Measurements from ENCODE around the gene MGAT4A.
A peak's percentile ranks its signal among the peaks of the same experiment; 100 is the strongest.

MGAT4A gene

GRCh38 chr2:98650998-98651397 is 79.9 kb downstream of the MGAT4A start:
- ATAC-seq: no peak

DNA sequence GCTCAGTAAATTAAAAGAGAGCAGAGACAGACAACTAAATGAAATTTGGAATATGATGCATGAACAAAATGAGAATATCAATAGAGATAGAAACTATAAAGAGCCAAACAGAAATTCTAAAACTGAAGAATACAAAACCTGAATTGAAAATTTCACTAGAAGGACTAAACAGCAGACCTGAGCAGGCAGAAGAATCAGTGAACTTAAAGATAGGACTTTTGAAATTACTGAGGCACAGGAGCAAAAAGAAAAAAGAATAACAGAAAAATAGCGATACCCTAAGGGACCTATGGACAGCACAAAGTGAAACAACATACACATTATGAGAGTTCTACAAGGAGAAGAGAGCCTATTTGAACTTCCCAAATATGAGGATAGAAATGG is 80.9 kb downstream of the MGAT4A start:
- no peak for ATAC-seq

- peak; percentile 94 to 95 for ATAC-seq
Observed at GRCh38 chr2:98649135-98649991, 81.6 kb downstream of the MGAT4A start.

DNA sequence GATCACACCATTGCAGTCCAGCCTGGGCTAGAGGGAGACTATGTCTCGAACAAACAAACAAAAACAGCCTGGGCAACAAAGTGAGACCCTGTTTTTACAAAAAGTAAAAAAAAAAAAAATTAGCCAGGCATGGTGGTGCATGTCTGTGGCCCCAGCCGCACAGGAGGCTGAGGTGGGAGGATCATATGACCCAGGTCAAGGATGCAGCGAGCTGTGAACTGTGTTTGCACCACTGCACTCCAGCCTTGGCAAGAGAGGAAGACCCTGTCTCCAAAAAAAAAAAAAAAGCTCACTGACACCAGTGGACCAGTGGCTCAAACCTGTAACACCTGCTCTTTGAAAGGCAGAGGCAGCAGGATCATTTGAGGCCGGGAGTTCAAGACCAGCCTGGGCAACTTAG is 82.5 kb downstream of the MGAT4A start:
- ATAC-seq: no peak

GRCh38 chr2:98647636-98648035 is 83.3 kb downstream of the MGAT4A start:
- ATAC-seq: no peak

DNA sequence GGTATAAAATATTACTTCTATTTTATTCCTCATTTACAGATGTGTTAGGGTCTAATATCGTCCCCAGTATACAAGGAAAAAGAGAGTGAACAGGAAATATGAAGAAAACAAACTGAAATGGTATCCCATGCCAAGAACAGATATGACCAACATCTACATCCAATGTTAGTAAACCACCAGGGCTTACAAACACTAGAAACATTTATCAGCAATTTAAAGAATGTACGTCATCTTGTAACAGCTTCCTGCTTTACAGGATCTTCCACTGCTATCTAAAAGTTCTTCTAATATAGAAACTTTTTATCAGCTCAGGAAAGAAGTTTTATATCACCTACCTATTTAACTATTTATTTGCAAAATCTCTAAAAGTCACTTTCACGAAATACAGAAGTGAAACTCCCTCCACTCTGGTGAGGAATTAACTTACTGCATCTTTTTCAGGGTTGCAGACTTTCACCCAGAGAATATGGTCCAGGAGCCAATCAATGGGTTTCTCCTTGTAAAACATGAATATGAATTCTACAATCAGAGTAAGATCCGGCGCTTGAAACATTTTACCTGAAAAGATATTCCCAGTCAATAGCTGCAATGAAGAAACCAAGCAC is 87.3 kb downstream of the MGAT4A start:
- no peak for ATAC-seq

DNA sequence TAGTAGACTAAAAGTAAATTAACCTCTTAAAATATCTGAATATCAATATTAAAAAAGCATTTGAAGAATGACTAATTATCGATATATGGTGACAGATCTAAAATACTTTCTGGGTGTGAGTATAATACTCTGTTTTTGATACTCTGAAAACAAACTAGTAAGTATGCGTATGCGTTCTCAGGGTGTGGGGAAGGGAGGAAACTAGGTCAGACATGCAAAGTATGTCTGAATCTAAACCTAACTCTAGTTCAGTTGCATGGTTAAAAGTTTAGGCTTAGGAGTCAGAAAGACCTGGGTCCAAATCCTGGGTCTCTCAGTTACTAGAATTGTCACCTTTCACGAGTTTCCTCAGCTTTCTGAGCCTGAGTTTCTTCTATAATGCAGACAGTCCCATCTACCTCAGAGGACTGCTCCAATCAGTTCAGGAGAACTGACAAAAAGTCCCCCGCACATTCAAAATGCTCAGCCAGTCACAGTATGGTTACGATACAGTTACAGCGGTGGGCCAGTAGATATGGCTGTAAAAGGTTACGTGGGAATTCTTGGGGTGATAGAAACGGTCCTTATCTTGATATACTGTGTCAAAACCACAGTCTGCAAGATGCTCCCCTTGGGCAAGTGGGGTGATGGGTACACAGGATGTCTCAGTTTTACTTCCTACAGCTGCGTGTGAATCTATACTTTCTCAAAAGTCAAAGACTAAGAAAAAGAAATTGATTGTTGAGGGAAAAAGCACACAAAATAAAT is 93.4 kb downstream of the MGAT4A start:
- peak; percentile 81 to 83 for ATAC-seq

GRCh38 chr2:98634406-98635092 is 96.4 kb downstream of the MGAT4A start:
- peak; percentile 36 to 55 for ATAC-seq

- no peak for ATAC-seq
Observed at GRCh38 chr2:98632351-98632750, 98.6 kb downstream of the MGAT4A start.

- no peak for ATAC-seq
Observed at GRCh38 chr2:98623657-98624056, 107.3 kb downstream of the MGAT4A start.

- no peak for ATAC-seq
Observed at GRCh38 chr2:98617149-98617548, 113.8 kb downstream of the MGAT4A start.

- ATAC-seq: no peak
Observed at GRCh38 chr2:98615481-98615880, 115.5 kb downstream of the MGAT4A start.

DNA sequence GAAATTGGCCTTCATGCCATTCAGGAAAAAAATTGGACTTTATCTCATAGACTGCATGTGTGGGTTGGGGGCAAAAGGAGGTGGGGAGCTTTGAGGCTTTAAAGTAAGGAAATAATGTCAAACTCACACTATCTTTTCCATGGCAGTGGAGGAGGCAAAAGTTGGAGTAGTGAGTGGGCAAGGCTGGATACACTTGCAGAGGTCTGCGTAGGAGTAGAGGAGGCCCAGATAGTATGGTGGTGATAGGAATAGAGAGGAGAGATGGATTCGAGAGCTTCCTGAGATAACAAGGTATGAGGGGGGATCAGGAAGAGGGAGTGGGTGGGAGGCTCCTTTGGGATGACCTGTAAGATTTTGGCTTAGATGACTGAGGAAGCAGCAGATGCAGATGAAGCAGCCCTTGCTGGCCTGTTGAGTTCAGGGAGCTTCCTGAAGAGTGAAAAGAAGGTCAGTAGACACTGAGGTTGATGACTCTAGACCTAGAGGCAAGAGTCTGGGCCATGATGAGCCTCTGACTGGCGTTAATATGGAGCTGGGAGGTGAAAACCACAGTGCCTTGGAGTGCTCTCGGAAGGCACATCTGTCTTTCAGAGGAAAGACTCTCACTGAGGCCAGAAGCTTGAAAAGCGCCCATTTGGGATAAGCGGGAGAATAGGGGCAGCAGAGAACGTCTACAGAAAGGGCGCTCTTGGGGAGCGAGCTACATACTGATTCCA is 116.8 kb downstream of the MGAT4A start:
- ATAC-seq: no peak

GRCh38 chr2:98608962-98609604 is 121.8 kb downstream of the MGAT4A start:
- no peak for ATAC-seq

- ATAC-seq: peak; percentile 93 to 94
Observed at GRCh38 chr2:98608116-98608961, 122.6 kb downstream of the MGAT4A start, which contains the start of the genes COA5 and UNC50. Gene COA5, minus strand, starts transcription at chr2:98608512. Its CDS starts 107 bp downstream, at chr2:98608405. Gene UNC50, plus strand, starts transcription at chr2:98608589. Its CDS starts 1,171 bp downstream, at chr2:98609760.

GRCh38 chr2:98607741-98608115 is 123.2 kb downstream of the MGAT4A start:
- no peak for ATAC-seq

DNA sequence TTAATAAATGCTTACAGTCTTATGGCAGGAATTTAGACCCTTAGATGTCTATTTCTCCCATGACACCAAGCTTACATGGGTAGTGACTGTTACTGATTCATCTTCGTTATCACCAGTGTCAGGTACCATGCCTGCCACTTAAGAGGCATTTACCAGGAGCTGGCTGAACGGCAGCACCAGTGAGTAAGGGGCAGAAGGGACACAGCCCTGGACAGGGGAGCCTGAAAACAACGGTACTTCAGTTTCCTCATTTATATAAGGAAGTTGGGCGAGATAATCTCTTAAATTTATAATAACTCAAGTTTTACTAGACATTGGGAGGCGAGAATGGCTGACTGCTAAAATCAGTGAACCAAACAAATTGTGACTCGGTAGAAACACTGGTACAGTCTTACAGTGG is 123.8 kb downstream of the MGAT4A start:
- ATAC-seq: no peak

DNA sequence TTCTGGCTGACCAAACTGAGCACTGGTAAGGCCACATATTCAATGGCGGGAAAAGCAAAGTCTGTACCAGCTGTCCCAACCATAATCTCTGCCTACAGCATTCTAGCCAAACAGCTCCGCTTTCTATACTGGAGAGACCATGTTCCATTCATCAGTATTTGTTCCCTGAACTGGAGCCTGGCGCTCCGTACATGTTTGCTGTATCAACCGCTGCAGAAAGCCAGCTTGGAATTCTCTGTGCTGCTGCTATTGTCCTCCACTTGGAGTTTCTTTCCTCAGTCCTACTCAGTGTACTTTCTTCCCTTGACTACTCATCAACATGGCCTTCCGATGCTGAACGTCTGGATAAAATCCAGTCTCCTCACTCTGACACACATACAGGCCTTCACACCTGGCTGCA is 124.5 kb downstream of the MGAT4A start:
- no peak for ATAC-seq

DNA sequence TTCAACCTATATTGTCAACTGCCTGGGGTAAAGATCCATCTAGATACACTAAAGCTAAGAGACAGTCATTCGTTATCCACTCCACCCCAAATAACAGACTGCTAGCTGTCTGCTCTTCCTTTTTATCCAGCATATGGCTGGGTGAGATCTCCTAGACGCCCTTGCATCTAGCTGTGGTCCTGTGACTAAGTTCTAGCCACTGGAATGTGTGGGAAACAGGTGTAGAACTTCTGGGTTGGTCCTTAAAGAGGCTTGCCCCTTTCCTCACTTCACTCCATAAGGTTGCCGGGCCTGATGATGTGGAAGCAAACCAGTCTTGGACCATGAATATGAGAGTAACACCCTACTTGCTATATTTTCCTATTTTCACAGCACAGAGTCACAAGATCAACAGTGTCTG is 125.9 kb downstream of the MGAT4A start:
- no peak for ATAC-seq

- ATAC-seq: no peak
Observed at GRCh38 chr2:98604547-98604946, 126.4 kb downstream of the MGAT4A start.

Data from activated CD4-positive, CD25-positive, alpha-beta regulatory T cell treated with anti-CD3 and anti-CD28 coated beads, Interleukin-2, amount 50 U/mL, for 24 hours (primary cell).